ENCODE results near the gene PHLDA2.
"Not testable (repeated sequence)": the region's sequence is repeated elsewhere in the genome, so short reads cannot be mapped to it uniquely, and the experiment has no call there.

The PHLDA2 gene

DNA sequence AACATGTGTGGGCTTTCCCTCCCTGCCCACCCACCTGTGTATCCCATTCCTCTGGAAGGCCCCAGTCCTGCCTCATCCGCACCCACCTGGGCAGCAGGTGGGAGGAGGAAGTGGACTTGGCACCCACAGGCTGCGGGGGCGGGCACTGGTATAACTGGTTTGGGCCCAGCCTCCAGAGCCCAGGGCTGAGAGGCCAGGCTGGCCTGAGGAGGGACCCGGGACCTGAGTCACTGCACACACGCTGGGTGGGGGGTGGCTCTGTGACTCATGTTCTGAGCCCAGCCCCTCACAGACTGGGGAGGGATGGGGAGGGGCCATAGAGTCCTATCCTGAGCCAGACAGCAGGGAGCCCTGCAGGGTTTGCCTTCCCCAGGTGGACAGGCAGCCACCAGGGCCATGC, 16.7 kb downstream of the PHLDA2 start:
- no peak for DNase-seq

DNA sequence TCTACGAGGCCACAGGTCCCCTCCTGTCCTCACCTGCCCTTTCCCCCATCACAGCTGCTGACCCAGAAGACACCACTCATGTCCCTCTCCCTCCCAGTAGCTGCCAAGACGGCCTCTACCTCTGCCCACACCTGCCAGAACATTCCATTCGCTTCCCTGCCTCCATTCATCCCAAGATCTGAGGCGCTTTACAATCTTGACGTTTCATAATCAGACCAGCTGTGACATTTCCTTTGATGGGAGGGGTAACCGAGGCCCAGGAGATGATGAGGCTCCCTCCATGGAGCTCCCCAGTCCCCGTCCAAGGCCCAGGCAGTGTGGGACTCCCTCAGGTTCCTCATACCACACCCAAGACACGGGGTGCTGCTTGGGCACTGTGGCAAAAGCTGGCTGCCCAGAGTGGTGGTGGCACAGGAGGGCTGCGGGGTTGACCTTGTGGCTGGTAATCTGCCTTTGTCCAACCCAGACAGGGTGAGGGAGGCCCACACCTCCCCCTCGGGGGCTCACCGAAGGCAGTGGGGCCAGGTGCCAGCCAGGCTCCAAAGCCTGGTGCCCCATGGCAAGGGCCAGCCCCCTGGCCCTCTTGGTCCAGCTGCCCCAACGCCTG, 17.3 kb downstream of the PHLDA2 start:
- no peak for DNase-seq

DNA sequence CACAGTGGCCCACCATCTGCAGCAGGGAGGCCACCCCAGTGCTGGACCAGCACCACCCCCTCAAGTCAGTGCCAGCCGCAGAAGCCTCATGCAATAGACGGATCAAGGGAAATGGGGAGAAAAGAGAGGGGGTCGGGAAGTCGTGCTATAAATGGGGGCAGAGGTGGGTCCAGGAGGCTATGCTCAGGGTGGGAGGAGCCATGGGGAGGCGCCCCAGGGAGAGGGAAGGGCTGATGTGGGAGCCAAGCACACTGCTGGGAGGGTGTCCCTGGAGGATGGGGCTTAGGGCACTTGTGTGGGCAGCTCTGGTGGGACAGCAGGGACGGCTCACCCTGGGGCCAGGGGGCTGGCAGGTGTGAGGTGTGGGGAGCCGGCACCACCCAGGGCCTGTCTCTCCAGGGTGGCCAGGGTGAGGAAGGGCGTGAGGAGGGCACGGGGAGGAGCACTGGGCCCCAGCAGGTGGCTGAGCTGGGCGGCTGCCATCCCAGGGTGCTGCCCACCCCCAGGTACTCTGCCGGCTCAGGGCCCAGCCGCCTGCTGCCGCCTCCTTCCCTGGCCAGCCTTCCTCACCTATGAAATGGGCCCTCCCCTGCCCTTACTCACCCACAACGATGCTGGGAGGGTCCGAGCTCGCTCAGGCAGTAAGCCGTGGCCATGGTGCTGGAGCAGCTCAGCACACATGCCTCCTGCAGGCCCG, 18.0 kb downstream of the PHLDA2 start:
- no peak for DNase-seq

DNA sequence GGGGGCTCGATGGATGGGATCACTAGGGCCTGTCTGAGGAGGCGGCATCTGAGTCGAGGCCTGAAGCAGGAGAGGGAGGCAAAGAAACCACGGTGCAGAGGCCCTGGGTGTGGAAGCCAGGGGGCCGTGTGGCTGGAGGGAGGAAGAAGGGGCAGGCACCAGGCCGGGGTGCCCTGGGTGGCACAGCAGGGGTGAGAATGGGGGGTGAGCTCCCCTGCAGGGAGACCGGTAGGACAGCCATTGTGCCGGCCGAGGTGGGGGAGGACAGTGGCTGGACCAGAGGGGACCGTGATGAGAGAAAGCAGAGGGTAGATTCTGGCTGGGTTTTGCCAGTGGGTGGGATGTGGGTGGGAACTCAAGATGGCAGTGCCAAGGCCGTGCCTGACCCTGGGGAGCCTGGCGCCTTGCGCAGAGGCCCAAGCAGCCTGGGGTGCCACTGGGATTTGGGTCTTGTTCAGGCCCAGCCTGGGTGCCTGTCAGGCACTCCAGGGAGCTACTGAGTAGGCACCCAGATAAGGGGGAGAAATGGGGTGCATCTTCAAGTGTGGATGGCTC, 18.7 kb downstream of the PHLDA2 start:
- no peak for DNase-seq

DNA sequence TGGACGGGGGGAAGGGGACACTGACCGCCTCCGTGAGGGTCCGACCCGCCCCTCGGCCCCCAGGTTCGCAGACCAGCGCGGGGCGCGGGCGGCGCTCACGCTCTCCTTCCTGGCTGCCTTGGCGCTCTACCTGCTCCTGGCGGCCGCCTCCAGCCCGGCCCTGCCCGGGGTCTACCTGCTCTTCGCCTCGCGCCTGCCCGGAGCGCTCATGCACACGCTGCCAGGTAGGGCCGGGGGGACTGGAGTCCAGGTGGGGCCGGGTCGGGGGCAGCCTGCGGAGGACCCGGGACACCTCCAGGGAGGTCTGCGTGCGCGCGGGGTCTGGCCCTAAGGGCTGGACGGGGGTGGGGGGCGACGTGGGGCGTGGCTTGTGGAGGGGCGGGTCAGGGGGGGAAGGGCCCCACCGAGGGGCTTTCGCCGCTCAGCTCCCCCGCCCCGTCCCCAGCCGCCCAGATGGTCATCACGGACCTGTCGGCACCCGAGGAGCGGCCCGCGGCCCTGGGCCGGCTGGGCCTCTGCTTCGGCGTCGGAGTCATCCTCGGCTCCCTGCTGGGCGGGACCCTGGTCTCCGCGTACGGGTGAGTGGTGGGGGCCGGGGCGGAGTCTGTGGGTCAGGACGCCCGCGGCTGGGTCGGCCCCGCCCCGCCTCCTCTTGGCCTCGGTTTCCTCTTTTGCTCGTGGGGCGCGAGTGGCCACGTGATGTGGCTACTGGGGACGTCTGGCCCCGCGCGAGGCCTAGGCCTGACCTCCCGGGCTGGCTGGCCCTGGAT, 19.9 kb downstream of the PHLDA2 start:
- no peak for DNase-seq

DNA sequence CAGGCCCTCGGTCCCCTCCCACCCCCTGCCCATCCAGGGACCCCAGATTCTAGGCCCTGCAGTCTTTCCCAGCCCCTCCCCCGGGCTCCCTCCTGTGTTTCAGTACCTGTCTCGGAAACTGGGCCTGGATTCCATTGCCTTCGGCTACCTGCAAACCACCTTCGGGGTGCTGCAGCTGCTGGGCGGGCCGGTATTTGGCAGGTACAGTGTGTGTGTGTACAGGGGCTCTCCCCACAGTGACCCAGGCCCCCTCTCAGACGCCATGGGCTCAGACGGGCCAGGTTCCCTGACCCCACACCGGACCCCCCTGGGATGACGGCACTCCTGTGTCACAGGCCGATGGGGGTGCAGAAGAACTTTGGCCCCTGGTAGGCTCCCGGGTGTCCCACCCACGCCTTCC, 21.1 kb downstream of the PHLDA2 start:
- no peak for DNase-seq

DNA sequence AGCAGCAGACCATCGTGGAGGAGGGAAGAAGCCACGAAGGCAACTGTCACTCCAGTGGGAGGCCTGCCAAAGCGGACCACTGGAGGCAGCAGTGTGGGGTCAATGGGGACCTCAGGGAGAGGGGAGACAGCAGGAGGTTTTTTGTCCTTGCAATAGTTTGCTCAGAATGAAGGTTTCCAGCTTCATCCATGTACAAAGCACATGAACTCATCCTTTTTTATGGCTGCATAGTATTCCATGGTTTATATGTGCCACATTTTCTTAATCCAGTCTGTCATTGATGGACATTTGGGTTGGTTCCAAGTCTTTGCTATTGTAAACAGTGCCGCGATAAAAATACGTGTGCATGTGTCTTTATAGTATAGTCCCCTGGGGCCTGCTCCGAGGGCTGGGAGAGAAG, 23.9 kb downstream of the PHLDA2 start:
- DNase-seq, result not testable (repeated sequence)

DNA sequence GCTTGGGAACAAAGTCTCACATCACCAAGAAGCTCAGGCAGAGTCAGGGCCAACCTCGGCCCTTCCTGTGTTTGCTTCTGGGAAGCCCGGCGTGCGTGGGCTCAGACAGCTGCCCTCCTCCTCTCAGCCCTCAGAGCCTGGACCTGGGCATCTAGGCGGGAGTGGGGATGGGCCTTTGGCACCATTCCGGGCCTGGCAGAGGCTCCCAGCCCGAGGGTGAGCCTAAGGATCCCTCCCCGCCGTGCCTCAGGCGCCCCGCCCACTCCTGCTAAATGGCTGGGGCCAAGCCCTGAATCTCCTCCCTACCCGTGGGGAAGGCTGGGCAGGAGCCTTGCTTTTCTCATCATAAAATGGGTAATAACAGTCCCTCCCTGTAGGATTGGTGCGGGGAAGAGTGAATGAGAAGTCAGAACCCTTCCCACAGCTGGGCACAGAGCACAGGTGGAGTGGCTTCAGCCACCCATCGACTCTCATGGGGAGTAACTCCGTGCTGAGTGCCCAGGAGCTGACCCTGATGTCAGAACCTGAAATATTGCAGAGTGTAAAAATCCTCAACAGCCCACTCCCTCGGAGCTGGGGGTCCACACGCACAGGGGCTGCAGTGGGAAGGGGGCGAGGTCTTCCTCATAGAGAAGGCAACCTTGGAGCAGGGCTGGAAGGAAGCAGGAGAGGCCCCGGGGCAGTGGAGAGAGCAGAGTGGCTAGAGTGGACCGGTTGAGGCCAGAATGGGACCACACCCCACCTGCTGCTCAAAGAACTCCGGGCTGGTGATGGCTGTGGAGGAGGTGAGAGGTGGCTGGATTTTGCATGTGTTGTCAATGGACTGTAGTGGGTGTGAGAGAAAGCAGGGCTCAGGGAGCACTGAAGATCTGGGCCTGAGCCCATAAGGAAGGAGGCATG, 24.8 kb downstream of the PHLDA2 start:
- no peak for DNase-seq

DNA sequence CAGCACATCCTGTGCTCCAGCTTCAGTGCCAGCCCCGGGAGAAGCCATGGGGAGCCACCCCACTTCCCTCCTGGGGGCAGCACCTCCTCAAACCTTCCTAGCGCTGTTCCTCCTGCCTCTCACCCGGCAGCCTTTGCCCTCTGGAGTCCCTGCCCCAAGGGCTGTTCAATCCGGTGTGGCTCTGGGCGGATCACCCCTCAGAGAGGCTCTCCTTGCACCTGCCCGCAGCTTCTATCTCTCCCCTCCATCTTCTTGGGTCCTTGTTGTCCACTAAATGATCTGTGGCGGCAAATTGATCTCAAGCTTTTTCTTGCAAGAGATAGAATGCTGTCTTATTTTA, 25.6 kb downstream of the PHLDA2 start:
- no peak for DNase-seq

DNA sequence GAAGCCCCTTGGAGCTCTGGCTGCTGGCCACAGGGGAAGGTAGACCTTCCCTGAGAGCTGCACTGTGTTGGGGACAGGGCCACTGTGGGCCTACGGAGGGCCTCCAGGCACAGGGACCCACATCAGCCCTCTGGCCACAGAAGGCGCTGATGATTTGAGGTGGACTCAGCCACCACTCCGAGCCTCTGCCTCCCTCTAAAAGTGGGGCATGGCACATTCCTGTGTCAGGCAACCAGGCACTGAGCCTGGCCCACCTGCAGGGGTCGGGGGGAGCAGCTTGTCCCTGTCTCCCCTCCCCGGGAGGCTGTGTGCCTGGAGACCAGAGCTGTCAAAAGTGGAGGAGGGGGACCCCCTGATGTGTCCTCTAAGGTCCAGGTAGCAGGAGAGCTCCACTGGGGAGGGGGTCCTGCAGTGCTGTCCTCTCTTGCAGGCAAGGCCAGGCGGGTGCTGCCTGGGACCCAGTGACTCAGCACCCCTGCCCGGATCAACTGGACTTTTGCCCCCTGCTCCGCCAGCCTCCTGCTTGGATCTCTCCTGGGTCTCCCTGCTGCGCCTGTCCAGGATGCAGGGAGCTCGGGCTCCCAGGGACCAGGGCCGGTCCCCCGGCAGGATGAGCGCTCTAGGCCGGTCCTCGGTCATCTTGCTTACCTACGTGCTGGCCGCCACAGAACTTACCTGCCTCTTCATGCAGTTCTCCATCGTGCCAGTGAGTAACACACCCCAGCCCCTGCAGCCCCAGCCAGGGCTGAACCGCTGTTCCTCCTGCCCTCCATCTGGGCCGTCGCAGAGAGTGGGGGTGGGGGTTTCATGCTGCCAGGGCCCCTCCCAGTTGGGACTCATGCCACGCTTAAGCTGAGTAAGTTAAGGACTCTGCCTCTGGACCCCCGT, 26.2 kb downstream of the PHLDA2 start:
- no peak for DNase-seq

DNA sequence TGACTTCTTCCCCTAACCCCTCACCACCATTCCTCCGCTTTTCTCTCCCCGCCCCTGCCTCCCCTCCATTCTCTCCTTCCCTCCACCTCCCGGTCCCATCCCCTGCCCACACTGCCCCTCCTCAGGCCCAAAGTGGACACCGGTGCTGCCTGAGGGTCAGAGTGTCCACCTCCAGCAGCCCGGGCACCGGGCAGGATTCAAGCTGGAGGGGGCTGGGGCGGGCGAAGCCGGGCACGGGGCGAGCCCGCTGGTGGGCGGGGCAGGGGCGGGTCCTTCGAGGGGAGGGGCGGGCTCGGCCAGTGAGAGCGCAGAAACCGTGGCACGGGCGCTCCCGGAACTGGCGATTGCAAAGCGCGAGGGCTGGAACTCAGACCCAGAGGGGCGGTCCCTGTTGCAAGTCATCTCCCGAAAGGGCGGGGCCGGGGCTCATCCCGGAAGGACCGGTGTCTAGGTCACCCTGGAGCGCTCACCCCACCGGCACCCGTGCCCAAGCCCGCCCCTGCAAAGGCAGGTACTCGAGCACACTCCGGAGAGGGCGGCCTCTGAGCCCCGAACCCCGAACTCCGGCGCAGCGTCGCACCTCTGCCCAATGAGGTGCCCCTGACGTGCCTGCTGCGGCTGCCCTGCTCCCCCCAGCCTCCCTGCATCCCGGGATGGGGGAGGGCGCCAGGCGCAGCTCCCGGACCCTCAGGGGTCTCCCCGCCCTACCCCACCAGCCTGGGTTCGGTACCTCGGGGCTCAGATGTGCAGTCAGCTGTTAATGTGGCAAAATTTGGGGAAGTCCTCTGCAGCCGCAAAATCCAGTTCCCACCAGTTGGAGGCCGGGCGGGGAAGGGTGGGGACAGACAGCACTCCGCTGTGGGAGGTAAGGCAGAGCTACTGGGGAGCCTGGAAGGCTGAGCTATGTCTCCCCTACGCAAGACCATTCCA, 27.1 kb downstream of the PHLDA2 start:
- peak; percentile 68 for DNase-seq

DNA sequence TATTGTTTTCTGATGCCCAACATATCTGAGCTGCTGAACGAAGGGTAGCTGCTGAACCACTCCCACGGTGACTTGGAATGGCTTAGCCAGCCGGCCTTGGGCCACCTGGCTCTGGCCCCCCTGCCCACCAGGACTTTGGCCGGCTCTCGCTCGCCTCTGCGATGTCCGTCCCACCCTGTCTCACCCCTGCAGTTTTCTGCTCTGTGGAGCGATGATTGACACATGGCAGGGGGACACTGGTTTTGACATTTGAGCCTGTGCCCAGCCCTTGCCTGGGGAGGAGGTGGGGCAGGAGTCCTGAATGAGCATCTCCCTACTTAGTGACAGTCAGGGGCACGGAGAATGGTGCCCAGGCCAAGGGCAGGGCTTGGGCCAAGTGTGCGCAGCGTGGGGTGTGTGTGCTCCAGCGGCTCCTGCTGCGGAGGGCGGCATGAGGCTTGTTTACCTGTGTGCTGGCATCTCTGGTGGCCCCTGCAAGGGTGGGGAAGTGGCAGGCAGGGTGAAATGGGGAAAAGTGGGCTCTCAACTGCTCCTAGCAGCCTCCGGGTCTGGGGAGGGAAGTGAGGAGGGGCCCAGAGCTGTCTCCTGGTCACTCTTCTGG, 27.9 kb downstream of the PHLDA2 start:
- no peak for DNase-seq

DNA sequence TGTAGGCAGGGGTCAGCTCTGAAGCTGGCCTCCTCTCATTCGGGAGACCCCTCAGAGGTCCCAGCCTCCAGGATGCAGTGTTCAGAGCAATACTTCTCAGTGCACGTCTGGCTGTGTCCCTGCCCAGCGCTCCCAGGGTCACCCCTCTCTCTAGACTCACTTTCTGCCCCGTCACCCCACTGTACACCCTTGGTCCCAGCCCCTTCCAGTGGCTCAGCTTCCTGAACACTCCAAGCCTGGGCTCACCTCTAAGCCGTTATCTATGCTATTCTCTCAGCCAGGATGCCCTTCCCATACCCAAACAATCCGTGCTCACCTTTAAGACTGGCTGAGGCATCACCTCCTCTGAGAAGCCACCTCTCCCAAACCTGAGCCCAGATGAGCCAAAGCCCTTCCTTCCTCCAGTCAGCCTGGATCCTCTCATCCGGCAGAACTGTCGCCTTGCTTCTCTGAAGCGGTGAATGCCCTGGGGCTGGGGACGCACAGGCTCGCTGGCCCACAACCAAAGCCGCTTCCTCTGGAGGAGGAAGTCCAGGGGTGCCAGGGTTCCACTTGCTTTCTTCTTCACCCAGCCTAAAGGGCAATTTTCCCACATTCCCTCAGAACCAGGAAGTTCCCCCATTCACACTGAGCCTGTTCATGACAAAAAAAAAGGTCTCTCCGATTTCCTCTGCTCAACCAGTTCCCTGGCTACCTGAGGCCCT, 30.0 kb downstream of the PHLDA2 start:
- DNase-seq, result no peak

DNA sequence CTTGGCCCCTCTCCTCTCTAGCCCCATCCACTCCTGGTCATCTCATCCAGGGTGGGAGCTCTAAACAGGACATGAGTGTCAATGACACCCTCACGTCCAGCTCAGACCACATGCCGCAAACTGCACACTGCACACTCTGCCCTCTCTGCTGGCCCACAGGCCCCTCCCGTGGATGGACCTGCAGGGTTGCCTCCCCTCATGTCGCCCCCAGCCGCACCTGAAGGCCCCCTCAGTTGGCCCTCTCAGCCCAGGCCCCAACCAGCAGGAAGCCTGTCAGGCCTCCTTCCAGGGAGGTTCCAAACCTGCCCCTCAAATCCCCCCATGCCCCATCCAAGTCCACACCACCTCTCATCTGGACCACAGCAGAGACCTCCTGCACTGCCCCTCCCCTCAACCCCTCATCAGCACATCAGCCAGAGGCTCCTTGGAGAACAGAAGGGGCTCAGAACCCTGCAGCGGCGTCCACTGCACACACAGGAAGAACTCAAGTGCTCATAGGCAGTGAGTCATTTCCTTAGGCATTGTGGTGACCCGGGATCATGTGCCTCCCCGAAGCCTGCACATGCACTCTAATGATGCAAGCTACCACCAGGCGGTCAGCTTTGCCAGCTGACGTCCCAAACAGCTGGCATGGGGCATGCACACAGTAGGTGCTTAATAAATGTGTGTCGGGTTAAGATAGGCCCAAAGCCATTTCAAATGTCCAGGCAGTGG, 30.7 kb downstream of the PHLDA2 start:
- no peak for DNase-seq

DNA sequence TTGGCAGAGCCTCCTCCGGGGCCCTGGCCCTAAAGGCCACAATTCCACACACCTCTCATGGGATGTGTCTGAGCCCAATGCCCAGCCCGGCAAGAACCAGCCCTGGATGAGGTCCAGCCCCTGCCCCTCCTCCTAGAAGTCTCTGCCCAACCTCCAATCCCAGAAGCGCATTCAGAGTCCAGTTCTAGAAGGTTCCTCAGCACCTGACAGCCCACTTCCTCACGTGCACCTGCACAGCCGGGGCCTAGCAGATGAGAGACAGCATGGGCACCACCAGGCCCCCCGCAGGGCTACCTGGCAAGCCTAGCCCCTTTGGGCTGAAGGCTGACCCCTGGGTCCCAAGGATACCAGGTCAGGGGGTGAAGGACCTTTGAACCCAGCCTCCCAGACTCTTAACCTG, 32.2 kb downstream of the PHLDA2 start:
- DNase-seq, result no peak

DNA sequence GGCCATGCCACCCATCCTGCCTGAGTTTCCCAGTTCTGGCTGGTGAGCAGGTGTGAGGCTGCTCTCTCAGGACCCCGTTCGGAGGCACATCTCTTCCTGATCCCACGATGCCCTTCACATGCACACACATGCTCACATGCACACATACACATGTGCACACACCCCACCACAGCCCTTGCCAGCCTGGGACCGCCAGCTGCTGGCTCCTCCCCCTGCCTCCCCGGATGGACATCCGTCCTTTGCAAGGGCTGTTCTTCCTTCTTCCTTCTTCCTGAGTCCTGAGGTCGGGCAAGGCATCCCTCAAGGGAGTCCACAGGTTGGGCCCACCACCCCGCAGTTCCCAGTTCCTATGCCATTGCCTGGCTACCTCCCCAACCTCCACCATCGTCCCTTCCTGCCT, 33.2 kb downstream of the PHLDA2 start:
- DNase-seq, result no peak

DNA sequence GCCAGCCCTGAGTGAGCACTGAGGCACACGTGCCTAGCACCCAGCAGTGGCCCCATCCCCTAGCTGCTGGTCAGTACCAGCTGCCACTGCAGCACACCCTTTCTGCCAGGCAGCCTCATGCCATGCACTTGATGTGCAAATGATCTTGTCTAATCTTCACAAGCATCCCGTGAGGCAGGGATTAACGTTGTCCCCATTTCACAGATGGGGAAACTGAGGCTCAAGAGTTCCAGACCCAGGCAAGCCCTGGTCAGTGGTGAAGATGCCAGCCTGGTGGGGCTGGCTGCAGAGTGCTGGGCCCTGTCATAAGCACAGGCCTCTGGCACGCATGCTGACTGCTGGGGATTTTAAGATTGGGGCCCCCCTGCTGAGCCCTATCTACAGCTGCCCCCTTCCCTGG, 35.3 kb downstream of the PHLDA2 start:
- no peak for DNase-seq

DNA sequence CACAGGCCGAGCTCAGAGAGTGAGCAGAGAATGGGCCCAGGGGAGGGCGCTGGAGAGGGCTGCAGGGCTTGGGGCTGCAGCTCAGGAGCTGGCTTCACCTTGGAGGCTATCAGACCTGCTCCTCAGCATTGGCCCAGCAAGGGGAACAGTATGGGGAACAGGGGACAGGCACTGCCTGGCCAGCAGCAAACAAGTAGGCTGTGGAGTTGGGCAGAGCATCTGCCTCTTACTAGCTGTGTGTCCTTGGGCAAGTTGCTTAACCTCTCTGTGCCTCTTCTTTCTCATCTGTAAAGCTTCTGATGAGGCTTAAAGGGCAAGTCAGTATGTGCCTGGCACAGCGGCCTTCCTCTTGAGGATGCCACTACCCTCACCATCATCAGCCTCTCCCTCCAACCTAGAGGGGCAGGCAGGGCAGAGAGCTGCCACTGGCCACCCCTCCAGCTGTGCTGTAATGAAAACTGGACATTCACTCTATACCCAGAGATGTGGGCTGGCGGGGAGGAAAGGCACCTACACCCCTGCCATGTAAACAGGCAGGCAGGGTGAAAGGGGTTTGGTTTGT, 36.2 kb downstream of the PHLDA2 start:
- DNase-seq, result no peak
